H9 (cell line): ENCODE data around the gene MPHOSPH6. TPM values are rescaled to one million over a fixed set of nuclear protein-coding genes. Genes with fewer than 3 reads are reported as not detected.

Experiments used
- DNase-seq: peaks from one replicate; pipeline ENCODE4 v3.0.0-alpha.2; 2017
- H2AFZ ChIP-seq: one replicate; pipeline ENCODE4 v1.6.1; 2013; ENCODE audit warnings: mild to moderate bottlenecking, low read length, control low read depth, moderate library complexity
- H2AK5ac ChIP-seq: 2 replicates; pipeline ENCODE4 v1.6.1; 2013; ENCODE audit warnings: low read length, control low read depth, mixed read lengths; ENCODE audit not compliant: insufficient read length
- H2BK120ac ChIP-seq: one replicate; pipeline ENCODE4 v1.6.1; 2013; ENCODE audit warnings: low read depth, mild to moderate bottlenecking, low read length, control low read depth, inconsistent platforms; ENCODE audit not compliant: poor library complexity, severe bottlenecking
- H2BK12ac ChIP-seq: 2 replicates; pipeline ENCODE4 v1.6.1; 2013; ENCODE audit warnings: low read length, control low read depth, mixed read lengths, low read depth; ENCODE audit not compliant: insufficient read length
- H2BK15ac ChIP-seq: 2 replicates; pipeline ENCODE4 v1.6.1; 2013; ENCODE audit warnings: low read depth, low read length, control low read depth
- H2BK20ac ChIP-seq: one replicate; pipeline ENCODE4 v1.6.1; 2013; ENCODE audit warnings: low read depth, mild to moderate bottlenecking, low read length, control low read depth, inconsistent platforms; ENCODE audit not compliant: poor library complexity, severe bottlenecking
- H2BK5ac ChIP-seq: 2 replicates; pipeline ENCODE4 v1.6.1; 2013; ENCODE audit warnings: low read length, control low read depth, mixed read lengths; ENCODE audit not compliant: insufficient read length
- H3K14ac ChIP-seq: 2 replicates; pipeline ENCODE4 v1.6.1; 2013; ENCODE audit warnings: low read length, control low read depth; ENCODE audit not compliant: insufficient read depth
- H3K18ac ChIP-seq: 2 replicates; pipeline ENCODE4 v1.6.1; 2013; ENCODE audit warnings: low read depth, mild to moderate bottlenecking, mixed read lengths, low read length, control low read depth; ENCODE audit not compliant: insufficient read length
- H3K23ac ChIP-seq: 2 replicates; pipeline ENCODE4 v1.6.1; 2013; ENCODE audit warnings: low read length, control low read depth, mixed read lengths, low read depth; ENCODE audit not compliant: insufficient read length
- H3K23me2 ChIP-seq: 2 replicates; pipeline ENCODE4 v1.6.1; 2013; ENCODE audit warnings: low read depth, mild to moderate bottlenecking, mixed read lengths, low read length, control low read depth; ENCODE audit not compliant: insufficient read length, poor library complexity, severe bottlenecking
- H3K27ac ChIP-seq: 2 replicates; pipeline ENCODE4 v1.5.1; 2013; ENCODE audit warnings: low read length, control low read depth, mixed read lengths, low read depth; ENCODE audit not compliant: insufficient read length
- H3K27me3 ChIP-seq: 2 replicates; pipeline ENCODE4 v1.6.1; 2013; ENCODE audit warnings: low read length, control low read depth, inconsistent platforms; ENCODE audit not compliant: insufficient read depth
- H3K4ac ChIP-seq: 2 replicates; pipeline ENCODE4 v1.6.1; 2013; ENCODE audit warnings: low read depth, mild to moderate bottlenecking, control low read depth, inconsistent platforms, low read length, moderate library complexity
- H3K4me1 ChIP-seq: 2 replicates; pipeline ENCODE4 v1.6.1; 2013; ENCODE audit warnings: low read length, control low read depth, inconsistent platforms; ENCODE audit not compliant: insufficient read depth
- H3K4me2 ChIP-seq: 2 replicates; pipeline ENCODE4 v1.6.1; 2013; ENCODE audit warnings: low read length, control low read depth, mixed read lengths; ENCODE audit not compliant: insufficient read length, insufficient read depth
- H3K56ac ChIP-seq: 2 replicates; pipeline ENCODE4 v1.6.1; 2013; ENCODE audit warnings: low read depth, mild to moderate bottlenecking, mixed read lengths, low read length, control low read depth; ENCODE audit not compliant: insufficient read length
- H3K79me1 ChIP-seq: 2 replicates; pipeline ENCODE4 v1.6.1; 2013; ENCODE audit warnings: low read depth, mild to moderate bottlenecking, moderate library complexity, low read length, control low read depth, inconsistent platforms; ENCODE audit not compliant: insufficient read depth, poor library complexity, severe bottlenecking
- H3K79me2 ChIP-seq: 2 replicates; pipeline ENCODE4 v1.6.1; 2013; ENCODE audit warnings: low read length, control low read depth, inconsistent platforms; ENCODE audit not compliant: insufficient read depth
- H3K9ac ChIP-seq: 2 replicates; pipeline ENCODE4 v1.6.1; 2013; ENCODE audit warnings: low read length, control low read depth, mixed read lengths; ENCODE audit not compliant: insufficient read length; ENCODE audit errors: extremely low read depth
- H3K9me3 ChIP-seq: one replicate; pipeline ENCODE4 v1.6.1; 2013; ENCODE audit warnings: low read depth, low read length, inconsistent platforms; ENCODE audit not compliant: control insufficient read depth
- H3T11ph ChIP-seq: one replicate; pipeline ENCODE4 v1.6.1; 2013; ENCODE audit warnings: mild to moderate bottlenecking, low read length, control low read depth, inconsistent platforms
- H4K20me1 ChIP-seq: one replicate; pipeline ENCODE4 v1.6.1; 2013; ENCODE audit not compliant: control insufficient read depth, insufficient read length, insufficient read depth
- H4K5ac ChIP-seq: 2 replicates; pipeline ENCODE4 v1.6.1; 2013; ENCODE audit warnings: low read depth, mild to moderate bottlenecking, mixed read lengths, low read length, control low read depth; ENCODE audit not compliant: insufficient read length
- H4K8ac ChIP-seq: replicated peaks from 2 replicates; pipeline ENCODE4 v1.6.1; 2013; ENCODE audit warnings: low read length, control low read depth, mixed read lengths, low read depth; ENCODE audit not compliant: insufficient read length
- H4K91ac ChIP-seq: 2 replicates; pipeline ENCODE4 v1.6.1; 2013; ENCODE audit warnings: low read depth, mild to moderate bottlenecking, moderate library complexity, mixed read lengths, low read length, control low read depth; ENCODE audit not compliant: insufficient read length
- H3K27ac Mint-ChIP-seq, 3 experiments: 2 replicates in 2 of 3; 3 replicates in 1 of 3; pipeline ENCODE4 v1.8.0; 2020 to 2021; ENCODE audit warnings: mixed read lengths in 3 of 3, mild to moderate bottlenecking in 1 of 3, moderate library complexity in 1 of 3
- H3K27me3 Mint-ChIP-seq: 2 replicates; pipeline ENCODE4 v1.8.0; 2021; ENCODE audit warnings: low read depth, mild to moderate bottlenecking, moderate library complexity, mixed read lengths
- H3K36me3 Mint-ChIP-seq, 3 experiments: 2 replicates in 2 of 3; 3 replicates in 1 of 3; pipeline ENCODE4 v1.8.0; 2020 to 2021; ENCODE audit warnings: low read depth in 3 of 3, mixed read lengths in 3 of 3; ENCODE audit not compliant: insufficient read depth in 1 of 3
- H3K4me1 Mint-ChIP-seq, 2 experiments: 2 replicates each; pipeline ENCODE4 v1.8.0; 2020; ENCODE audit warnings: mixed read lengths in 2 of 2
- H3K4me3 Mint-ChIP-seq, 2 experiments: 2 replicates in 1 of 2; 3 replicates in 1 of 2; pipeline ENCODE4 v1.8.0; 2020 to 2021; ENCODE audit warnings: mild to moderate bottlenecking in 2 of 2, mixed read lengths in 2 of 2, moderate library complexity in 1 of 2
- H3K9me3 Mint-ChIP-seq, 2 experiments: 2 replicates in 1 of 2; 3 replicates in 1 of 2; pipeline ENCODE4 v1.8.0; 2020; ENCODE audit warnings: mild to moderate bottlenecking in 2 of 2, mixed read lengths in 2 of 2, moderate library complexity in 1 of 2
- WGBS: extraction: QIAGEN DNeasy Blood & Tissue Kit; methylation state at CpG from one replicate; pipeline ENCODE4 v1.1.7; 2013; ENCODE audit warnings: missing lambda C conversion rate, low lambda C conversion rate, mixed read lengths; ENCODE audit not compliant: insufficient read length; ENCODE audit errors: extremely low coverage; 5-methylcytosine and 5-hydroxymethylcytosine counted together
- total RNA-seq: library from RNA; stranded (reverse); gene quantifications from 2 replicates; pipeline ENCODE4 v1.2.1, GENCODE V29; 2021
- TF ChIP-seq, protein P1 (sequence below): fragments of 200-600 bp; sonication (generic); conservative IDR thresholded peaks from 3 replicates; pipeline ENCODE4 v1.8.0; 2021; ENCODE audit warnings: antibody characterized with exemption, mild to moderate bottlenecking

Gene MPHOSPH6
- total RNA-seq, 1 experiment from 2014 or later = 38.3 TPM

DNA sequence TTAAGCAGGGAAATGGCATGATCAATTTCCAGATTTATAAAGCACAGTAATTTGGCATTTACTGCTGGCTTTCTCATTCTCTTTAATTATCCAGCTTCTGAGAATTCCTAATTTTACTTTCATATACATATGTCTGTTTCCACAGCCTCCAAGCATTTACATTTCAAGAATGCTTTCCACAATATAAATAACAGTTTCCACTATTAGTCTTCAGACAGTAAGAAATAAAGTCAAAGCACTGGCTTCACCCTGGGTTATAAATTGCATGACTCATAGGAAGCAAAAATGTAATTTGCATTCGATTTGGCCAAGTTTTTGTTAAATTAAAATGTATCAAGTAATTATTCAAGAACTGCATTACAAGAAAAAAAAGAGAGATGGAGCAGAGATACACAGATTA is 53.5 kb downstream of the MPHOSPH6 start:
- Histone ChIP-seq H3K4me2 (no peak overlapping the region), H3K4ac (no peak overlapping the region), H2AK5ac (no peak overlapping the region), H3K9ac (no peak overlapping the region), H3K23ac (no peak overlapping the region), H2BK120ac (no peak overlapping the region), H2BK12ac (no peak overlapping the region), H3K4me1 (no peaks in the 10 kb centered on the region; the same call in 1 of the 2 replicates), H3K9me3 (no peaks in the 10 kb centered on the region), H3K18ac (no peak overlapping the region), H3K14ac (no peak overlapping the region), H2BK5ac (no peak overlapping the region), H3K79me2 (no peaks in the 10 kb centered on the region), H2BK15ac (no peak overlapping the region), H4K91ac (no peak overlapping the region), H4K20me1 (no peaks in the 10 kb centered on the region), H4K8ac (no peak overlapping the region), H2BK20ac (no peak overlapping the region), H3T11ph (no peak overlapping the region), H3K27ac (no peak overlapping the region), H3K56ac (no peak overlapping the region), H3K79me1 (no peaks in the 10 kb centered on the region), H2AFZ (no peak overlapping the region), H3K27me3 (no peaks in the 10 kb centered on the region; the same call in 1 of the 2 replicates), H3K23me2 (no peaks in the 10 kb centered on the region), H4K5ac (no peak overlapping the region)
- Mint-ChIP-seq H3K4me1 (peaks cover 0 to 2% of the 10 kb centered on the region in 2 experiments; a peak in 1 of 4 replicates), H3K27me3 (no peaks in the 10 kb centered on the region), H3K36me3 (no peaks in the 10 kb centered on the region), H3K27ac (no peak overlapping the region; a peak in 1 of 7 replicates), H3K9me3 (no peaks in the 10 kb centered on the region; a peak in 1 of 5 replicates), H3K4me3 (no peak overlapping the region)
- WGBS = no CpG with 5 or more reads among the region's 1 CpG
- TF ChIP-seq, protein P1, sequence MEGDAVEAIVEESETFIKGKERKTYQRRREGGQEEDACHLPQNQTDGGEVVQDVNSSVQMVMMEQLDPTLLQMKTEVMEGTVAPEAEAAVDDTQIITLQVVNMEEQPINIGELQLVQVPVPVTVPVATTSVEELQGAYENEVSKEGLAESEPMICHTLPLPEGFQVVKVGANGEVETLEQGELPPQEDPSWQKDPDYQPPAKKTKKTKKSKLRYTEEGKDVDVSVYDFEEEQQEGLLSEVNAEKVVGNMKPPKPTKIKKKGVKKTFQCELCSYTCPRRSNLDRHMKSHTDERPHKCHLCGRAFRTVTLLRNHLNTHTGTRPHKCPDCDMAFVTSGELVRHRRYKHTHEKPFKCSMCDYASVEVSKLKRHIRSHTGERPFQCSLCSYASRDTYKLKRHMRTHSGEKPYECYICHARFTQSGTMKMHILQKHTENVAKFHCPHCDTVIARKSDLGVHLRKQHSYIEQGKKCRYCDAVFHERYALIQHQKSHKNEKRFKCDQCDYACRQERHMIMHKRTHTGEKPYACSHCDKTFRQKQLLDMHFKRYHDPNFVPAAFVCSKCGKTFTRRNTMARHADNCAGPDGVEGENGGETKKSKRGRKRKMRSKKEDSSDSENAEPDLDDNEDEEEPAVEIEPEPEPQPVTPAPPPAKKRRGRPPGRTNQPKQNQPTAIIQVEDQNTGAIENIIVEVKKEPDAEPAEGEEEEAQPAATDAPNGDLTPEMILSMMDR = no peak
- DNase-seq = no peak
